Measurements from ENCODE around the gene ZNF398. TPM values are rescaled to one million over a fixed set of nuclear protein-coding genes. Genes with fewer than 3 reads are reported as not detected.

The ZNF398 gene
- total and polyA plus RNA-seq, 2 of the 13 experiments (the other 11 are each of a cell fraction or from before 2014, with no cell fraction given): 3.0 to 8.9 TPM

GRCh38 chr7:149125863-149126661 is 21.2 kb upstream of the ZNF398 start, which contains the start of gene ZNF425 (continued):
- no peak for TF ChIP-seq NFAT5 (CRISPR knock-in tag; IDR thresholded peaks at IDR 0.05)
- peak; percentile 87 for TF ChIP-seq ZNF501 (CRISPR knock-in tag; IDR thresholded peaks at IDR 0.05)
- TF ChIP-seq ISX (CRISPR knock-in tag; conservative IDR thresholded peaks at IDR 0.05): 0 out of 2 replicates have a peak, but pooled peaks have one; percentile 57
- TF ChIP-seq KDM1A (CRISPR knock-in tag; IDR thresholded peaks at IDR 0.05): no peak
- TF ChIP-seq ZBTB37 (CRISPR knock-in tag; IDR thresholded peaks at IDR 0.05): 0 out of 2 replicates have a peak, but pooled peaks have one; percentile 16
- no peak; the same call in 1 of the 2 replicates for TF ChIP-seq ZNF609 (CRISPR knock-in tag; IDR thresholded peaks at IDR 0.05; ENCODE audit: borderline replicate concordance)
- TF ChIP-seq ZNF710 (CRISPR knock-in tag; IDR thresholded peaks at IDR 0.05; ENCODE audit: borderline replicate concordance): peak; percentile 87; the same call in 1 of the 2 replicates
- no peak for TF ChIP-seq ZNF326 (CRISPR knock-in tag; IDR thresholded peaks at IDR 0.05; ENCODE audit: borderline replicate concordance)
- TF ChIP-seq SALL1 (CRISPR knock-in tag; IDR thresholded peaks at IDR 0.05): peak; percentile 88
- peak; percentile 79; the same call in 1 of the 2 replicates for TF ChIP-seq ZNF230 (CRISPR knock-in tag; IDR thresholded peaks at IDR 0.05)
- no peak; the same call in 1 of the 2 replicates for TF ChIP-seq FOXJ3 (CRISPR knock-in tag; IDR thresholded peaks at IDR 0.05; ENCODE audit: borderline replicate concordance)
- TF ChIP-seq MEF2D (CRISPR knock-in tag; IDR thresholded peaks at IDR 0.05): peak; percentile 90
